ENCODE results near the gene KIAA0825.

The KIAA0825 gene

GRCh38 chr5:94391996-94392395 lies 226.4 kb downstream of the KIAA0825 start:
- no peak overlapping the region for H3K4me3 ChIP-seq (replicated peaks in 1 of 2; ENCODE audit: low read depth in 2 of 2, low read length in 2 of 2)
- no peak for DNase-seq (ENCODE audit: low read depth in 2 of 2)
- no peak for TF ChIP-seq CTCF (IDR thresholded peaks at IDR 0.05; ENCODE audit: low read depth, low read length)

GRCh38 chr5:94389515-94389899 lies 228.9 kb downstream of the KIAA0825 start:
- TF ChIP-seq CTCF (IDR thresholded peaks at IDR 0.05; ENCODE audit: low read depth, low read length), result no peak
- no peak for DNase-seq (ENCODE audit: low read depth in 2 of 2)
- H3K4me3 ChIP-seq (replicated peaks in 1 of 2; ENCODE audit: low read depth in 2 of 2, low read length in 2 of 2), result no peak overlapping the region

GRCh38 chr5:94388773-94389514 lies 229.5 kb downstream of the KIAA0825 start:
- H3K4me3 ChIP-seq (replicated peaks in 1 of 2; ENCODE audit: low read depth in 2 of 2, low read length in 2 of 2), result no peak overlapping the region
- no peak for DNase-seq (ENCODE audit: low read depth in 2 of 2)
- no peak for TF ChIP-seq CTCF (IDR thresholded peaks at IDR 0.05; ENCODE audit: low read depth, low read length)

- no peak overlapping the region for H3K4me3 ChIP-seq (replicated peaks in 1 of 2; ENCODE audit: low read depth in 2 of 2, low read length in 2 of 2)
- TF ChIP-seq CTCF (IDR thresholded peaks at IDR 0.05; ENCODE audit: low read depth, low read length), result no peak
- no peak for DNase-seq (ENCODE audit: low read depth in 2 of 2)
These were observed 232.6 kb downstream of the KIAA0825 start for GRCh38 chr5:94385767-94386166.

GRCh38 chr5:94378062-94378461 lies 240.3 kb downstream of the KIAA0825 start:
- no peak for DNase-seq (ENCODE audit: low read depth in 2 of 2)
- no peak for TF ChIP-seq CTCF (IDR thresholded peaks at IDR 0.05; ENCODE audit: low read depth, low read length)
- H3K4me3 ChIP-seq (replicated peaks in 1 of 2; ENCODE audit: low read depth in 2 of 2, low read length in 2 of 2), result no peak overlapping the region

GRCh38 chr5:94376672-94377345 lies 241.6 kb downstream of the KIAA0825 start:
- no peak overlapping the region for H3K4me3 ChIP-seq (replicated peaks in 1 of 2; ENCODE audit: low read depth in 2 of 2, low read length in 2 of 2)
- DNase-seq (ENCODE audit: low read depth in 2 of 2), result no peak
- no peak for TF ChIP-seq CTCF (IDR thresholded peaks at IDR 0.05; ENCODE audit: low read depth, low read length)

All from cardiac fibroblast (primary cell).